Ishikawa (cell line): Measurements from ENCODE around the gene MRPL1.

Experiments
- FOXM1 ChIP-seq: IDR thresholded peaks from 2 replicates; pipeline ENCODE4 v1.6.1; 2012; ENCODE audit warnings: low read depth, borderline replicate concordance
- TCF12 ChIP-seq: IDR thresholded peaks from 2 replicates; pipeline ENCODE4 v1.6.1; 2012; ENCODE audit warnings: low read depth
- YY1 ChIP-seq: IDR thresholded peaks from 2 replicates; pipeline ENCODE4 v1.6.1; 2012; ENCODE audit warnings: low read depth
- ZBTB7A ChIP-seq: IDR thresholded peaks from 2 replicates; pipeline ENCODE4 v1.6.1; 2012; ENCODE audit warnings: low read depth
- TF ChIP-seq, protein P1 (sequence below): IDR thresholded peaks from 2 replicates; pipeline ENCODE4 v1.6.1; 2012; ENCODE audit warnings: low read depth, mild to moderate bottlenecking
- TF ChIP-seq, protein P2 (sequence below): IDR thresholded peaks from 2 replicates; pipeline ENCODE4 v1.6.1; 2012
- TF ChIP-seq, protein P3 (sequence below): IDR thresholded peaks from 2 replicates; pipeline ENCODE4 v1.6.1; 2012

The MRPL1 gene

DNA sequence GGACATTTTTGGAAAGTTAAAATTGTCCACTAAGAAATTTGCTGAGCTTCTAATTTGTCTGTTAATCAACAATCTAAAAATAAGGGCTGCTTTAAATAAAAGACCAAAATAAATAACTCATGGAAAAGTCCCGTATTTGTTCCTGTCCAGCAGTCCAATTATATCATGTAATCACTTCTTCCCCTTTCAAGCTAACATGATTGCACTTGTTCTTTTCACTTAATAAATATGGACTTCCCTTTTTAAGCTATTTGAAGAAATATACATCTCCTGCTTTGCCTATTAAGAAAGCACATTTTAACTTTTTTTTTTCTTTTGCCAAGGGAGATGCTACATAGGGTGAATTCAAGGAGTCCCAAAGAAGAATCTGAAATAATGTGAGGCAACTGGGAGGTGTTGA, 138.9 kb downstream of the MRPL1 start:
- TF ChIP-seq, protein P1, sequence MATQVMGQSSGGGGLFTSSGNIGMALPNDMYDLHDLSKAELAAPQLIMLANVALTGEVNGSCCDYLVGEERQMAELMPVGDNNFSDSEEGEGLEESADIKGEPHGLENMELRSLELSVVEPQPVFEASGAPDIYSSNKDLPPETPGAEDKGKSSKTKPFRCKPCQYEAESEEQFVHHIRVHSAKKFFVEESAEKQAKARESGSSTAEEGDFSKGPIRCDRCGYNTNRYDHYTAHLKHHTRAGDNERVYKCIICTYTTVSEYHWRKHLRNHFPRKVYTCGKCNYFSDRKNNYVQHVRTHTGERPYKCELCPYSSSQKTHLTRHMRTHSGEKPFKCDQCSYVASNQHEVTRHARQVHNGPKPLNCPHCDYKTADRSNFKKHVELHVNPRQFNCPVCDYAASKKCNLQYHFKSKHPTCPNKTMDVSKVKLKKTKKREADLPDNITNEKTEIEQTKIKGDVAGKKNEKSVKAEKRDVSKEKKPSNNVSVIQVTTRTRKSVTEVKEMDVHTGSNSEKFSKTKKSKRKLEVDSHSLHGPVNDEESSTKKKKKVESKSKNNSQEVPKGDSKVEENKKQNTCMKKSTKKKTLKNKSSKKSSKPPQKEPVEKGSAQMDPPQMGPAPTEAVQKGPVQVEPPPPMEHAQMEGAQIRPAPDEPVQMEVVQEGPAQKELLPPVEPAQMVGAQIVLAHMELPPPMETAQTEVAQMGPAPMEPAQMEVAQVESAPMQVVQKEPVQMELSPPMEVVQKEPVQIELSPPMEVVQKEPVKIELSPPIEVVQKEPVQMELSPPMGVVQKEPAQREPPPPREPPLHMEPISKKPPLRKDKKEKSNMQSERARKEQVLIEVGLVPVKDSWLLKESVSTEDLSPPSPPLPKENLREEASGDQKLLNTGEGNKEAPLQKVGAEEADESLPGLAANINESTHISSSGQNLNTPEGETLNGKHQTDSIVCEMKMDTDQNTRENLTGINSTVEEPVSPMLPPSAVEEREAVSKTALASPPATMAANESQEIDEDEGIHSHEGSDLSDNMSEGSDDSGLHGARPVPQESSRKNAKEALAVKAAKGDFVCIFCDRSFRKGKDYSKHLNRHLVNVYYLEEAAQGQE = no peak
- TF ChIP-seq ZBTB7A = no peak

DNA sequence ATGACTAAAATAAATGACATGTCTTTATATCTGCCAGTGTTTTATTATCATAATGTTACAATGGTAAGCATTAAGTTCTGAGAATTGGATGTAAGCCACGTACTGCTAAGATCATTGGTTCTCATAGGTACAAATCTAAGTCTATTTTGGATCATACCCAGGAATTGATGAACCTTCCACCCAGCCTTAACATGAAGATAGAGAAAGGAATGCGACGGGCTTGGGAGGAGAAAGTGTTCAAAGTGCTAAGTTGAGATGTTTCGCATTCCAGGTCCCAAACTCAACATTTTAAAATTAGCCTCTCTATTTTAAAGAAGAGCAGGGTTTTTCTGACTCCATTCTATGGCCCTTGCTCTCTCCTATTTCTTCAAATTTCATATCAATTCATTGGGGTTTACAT, 139.6 kb downstream of the MRPL1 start:
- TF ChIP-seq TCF12 = no peak
- TF ChIP-seq FOXM1 = no peak
- no peak for TF ChIP-seq ZBTB7A
- TF ChIP-seq, protein P2, sequence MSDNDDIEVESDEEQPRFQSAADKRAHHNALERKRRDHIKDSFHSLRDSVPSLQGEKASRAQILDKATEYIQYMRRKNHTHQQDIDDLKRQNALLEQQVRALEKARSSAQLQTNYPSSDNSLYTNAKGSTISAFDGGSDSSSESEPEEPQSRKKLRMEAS = no peak
- TF ChIP-seq, protein P3, sequence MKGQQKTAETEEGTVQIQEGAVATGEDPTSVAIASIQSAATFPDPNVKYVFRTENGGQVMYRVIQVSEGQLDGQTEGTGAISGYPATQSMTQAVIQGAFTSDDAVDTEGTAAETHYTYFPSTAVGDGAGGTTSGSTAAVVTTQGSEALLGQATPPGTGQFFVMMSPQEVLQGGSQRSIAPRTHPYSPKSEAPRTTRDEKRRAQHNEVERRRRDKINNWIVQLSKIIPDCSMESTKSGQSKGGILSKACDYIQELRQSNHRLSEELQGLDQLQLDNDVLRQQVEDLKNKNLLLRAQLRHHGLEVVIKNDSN = no peak
- TF ChIP-seq YY1 = no peak
